Renal cortex interstitium (tissue), 11 donors: ENCODE results near the gene PCBP4. TPM values are rescaled to one million over a fixed set of nuclear protein-coding genes. Genes with fewer than 3 reads are reported as not detected.
"Not testable (repeated sequence)": the region's sequence is repeated elsewhere in the genome, so short reads cannot be mapped to it uniquely, and the experiment has no call there.

ENCODE experiments used
- DNase-seq, 11 donors: peaks; one replicate each; pipeline ENCODE4 v3.0.0-alpha.2; 2013; ENCODE audit warnings: low read depth in 9 of 11, low spot score in 4 of 11; ENCODE audit errors: extremely low read depth in 1 of 11
- polyA plus RNA-seq, 3 donors: library from polyadenylated mRNA; unstranded; fragments of 120-200 nt; gene quantifications; one replicate each; pipeline ENCODE4 v1.2.1, GENCODE V29; 2013; ENCODE audit not compliant: insufficient read length in 3 of 3

PCBP4 gene
- polyA plus RNA-seq, 3 donors: 56.0 to 77.4 (median 75.5) TPM

- no peak for DNase-seq
These were observed 30.8 kb upstream of the PCBP4 start for GRCh38 chr3:51997935-51998596.

GRCh38 chr3:51997172-51997571, 29.9 kb upstream of the PCBP4 start:
- DNase-seq: no peak

- peak in 10 of 11 donors; percentile 86 to 96 (median 93) for DNase-seq
These were observed 28.3 kb upstream of the PCBP4 start, which contains the start of gene RPL29 for GRCh38 chr3:51995346-51996163. RPL29 (minus strand) TSS chr3:51995895; CDS start chr3:51995461, 434 bp downstream.

DNA sequence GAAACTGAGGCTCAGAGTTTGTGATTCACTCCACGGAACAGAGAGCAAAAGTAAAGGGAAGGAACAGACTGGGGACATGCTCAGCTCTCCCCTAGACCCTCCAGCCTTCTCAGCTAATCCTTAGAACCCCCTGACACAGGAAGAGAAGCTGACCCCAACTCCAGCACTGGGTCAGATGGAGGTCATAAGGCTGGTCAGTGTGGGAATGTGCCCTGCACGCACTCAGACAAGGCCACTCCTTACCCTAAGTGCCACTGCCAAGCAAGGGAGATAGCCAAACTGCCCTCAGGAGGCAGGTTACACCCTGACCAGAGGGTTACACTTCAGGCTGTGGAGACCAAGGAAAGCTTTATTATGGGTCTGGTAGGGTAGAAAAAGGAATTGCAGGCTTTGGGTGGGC, 27.3 kb upstream of the PCBP4 start:
- no peak for DNase-seq

DNA sequence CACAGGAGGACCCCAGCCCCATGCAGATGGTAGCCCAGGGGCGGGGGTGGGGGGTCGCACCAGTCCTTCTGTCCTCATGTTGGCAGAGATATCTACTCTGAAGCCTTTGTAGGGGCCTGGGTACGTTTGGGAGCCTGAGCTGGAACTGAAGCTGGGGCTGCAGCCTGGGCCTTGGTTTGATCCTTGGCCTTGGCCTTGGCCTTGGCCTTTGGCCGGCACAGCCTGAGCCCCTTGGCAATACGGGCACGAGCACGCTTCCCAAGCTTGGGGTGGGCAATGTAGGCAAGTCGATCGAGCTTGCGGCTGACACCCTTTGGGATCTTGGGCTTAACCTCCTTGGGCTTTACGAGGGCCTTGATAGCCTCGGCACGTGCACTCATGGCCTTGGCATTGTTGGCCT, 26.4 kb upstream of the PCBP4 start:
- DNase-seq: not testable (repeated sequence)

DNA sequence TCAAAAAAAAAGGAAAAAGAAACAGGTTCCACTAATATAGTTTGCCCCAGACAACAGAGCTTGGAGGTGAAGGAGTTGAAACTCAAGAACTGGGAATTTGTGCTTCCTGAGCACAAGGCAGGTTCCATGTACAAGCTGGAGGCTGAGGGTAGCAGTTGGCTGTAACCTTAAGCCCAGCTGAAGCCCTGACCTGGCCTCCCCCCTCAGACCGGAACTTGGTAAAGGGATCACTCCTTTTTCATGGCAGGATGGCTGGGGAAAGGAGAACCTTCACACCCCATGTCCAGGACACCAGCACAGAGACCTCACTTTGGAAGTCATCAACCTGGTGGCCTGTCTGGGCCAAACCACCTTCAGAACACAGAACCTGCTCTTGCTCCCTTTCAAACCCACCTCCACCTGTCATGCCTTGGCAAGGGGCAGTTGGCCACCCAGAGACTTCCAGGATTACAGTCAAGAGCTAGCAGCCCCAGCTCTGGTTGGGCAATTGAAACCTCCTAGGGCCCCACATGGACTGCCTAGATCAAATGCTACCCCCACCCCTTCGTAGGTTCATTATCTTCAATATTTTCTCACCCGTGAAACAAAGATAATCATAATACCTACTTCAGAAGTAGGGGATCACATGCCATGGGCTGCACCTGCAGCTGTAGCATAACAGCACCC, 24.9 kb upstream of the PCBP4 start:
- no peak for DNase-seq

DNA sequence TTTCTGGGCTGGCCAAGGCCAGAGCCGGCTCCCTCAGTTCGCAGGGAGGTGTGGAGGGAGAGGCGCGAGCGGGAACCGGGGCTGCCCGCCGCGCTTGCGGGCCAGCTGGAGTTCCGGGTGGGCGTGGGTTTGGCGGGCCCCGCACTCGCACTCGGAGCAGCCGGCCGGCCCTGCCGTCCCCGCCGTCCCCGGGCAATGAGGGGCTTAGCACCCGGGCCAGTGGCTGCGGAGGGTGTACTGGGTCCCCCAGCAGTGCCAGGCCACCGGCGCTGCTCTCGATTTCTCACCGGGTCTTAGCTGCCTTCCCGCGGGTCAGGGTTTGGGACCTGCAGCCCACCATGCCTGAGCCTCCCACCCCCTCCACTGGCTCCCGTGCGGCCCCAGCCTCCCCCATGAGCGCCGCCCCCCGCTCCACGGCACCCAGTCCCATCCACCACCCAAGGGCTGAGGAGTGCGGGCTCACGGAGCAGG, 23.3 kb upstream of the PCBP4 start:
- not testable (repeated sequence) for DNase-seq

DNA sequence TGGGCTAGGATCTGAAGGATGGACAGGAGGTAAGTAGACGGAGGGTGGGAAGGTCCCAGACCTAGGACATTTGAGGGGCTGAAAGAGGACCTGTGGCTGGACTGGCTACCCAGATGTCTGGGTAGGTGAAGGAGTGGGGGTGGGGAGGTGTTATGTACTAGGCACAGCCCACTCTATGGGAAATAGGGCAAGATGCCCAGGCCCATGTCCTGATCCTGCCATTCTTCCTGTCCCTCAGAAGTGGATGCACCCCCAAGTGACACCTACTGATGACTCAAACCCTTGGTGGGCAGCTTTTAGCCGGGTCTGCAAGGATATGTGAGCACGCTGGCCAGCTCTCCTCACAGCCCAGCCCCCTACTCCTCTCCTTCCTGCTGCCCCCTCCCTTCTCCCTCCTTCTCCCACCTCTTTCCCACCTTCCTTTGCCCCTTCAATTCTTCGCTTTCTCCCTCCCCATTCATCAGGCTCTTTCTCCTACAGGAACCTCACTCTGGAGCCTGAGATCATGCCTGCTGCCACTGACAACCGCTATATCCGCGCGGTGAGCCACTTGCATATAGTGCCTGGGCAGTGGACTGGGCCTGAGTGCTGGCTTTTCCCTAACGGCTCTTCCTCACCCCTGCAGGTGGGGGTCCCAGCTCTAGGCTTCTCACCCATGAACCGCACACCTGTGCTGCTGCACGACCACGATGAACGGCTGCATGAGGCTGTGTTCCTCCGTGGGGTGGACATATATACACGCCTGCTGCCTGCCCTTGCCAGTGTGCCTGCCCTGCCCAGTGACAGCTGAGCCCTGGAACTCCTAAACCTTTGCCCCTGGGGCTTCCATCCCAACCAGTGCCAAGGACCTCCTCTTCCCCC, 21.3 kb upstream of the PCBP4 start:
- DNase-seq: no peak

- no peak for DNase-seq
These were observed 20.3 kb upstream of the PCBP4 start for GRCh38 chr3:51987568-51987967.

DNA sequence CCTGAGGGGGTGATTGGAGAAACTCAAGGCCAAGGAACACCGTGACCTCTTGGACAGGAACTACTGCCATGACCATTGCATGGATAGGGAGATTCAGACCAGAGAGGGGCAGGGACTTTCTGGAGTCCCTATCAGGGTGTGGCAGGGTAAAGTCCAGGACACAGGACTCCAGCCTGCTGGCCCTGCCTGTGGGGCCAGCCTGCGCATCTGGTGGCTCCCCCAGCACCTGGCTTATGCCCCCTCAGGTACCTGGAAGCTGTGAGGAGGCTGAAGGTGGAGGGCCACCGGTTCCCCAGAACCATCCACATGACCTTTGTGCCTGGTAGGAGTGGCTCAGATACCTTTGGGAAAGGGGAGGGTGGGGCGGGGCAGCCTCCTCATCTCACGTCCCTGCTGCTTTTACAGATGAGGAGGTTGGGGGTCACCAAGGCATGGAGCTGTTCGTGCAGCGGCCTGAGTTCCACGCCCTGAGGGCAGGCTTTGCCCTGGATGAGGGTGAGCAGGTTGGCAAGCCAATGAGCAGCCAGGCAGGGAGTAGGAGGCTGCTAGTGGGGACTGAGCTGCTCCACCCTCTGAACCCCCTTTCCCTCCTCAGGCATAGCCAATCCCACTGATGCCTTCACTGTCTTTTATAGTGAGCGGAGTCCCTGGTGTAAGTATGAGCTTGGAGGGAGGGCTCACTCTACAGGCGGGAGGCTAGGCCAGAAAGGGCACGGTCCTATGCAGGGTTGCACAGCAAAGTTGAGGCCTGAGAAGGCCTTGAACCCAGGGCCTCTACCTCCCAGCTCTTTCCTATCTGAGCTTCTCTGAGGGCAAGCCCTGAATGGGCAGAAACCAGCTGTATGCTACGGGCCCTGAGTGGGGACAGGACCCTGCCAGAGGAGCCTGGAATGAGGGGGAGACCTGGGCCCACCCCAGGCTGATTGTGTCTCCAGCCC, 19.0 kb upstream of the PCBP4 start:
- DNase-seq: no peak

GRCh38 chr3:51985063-51985462, 17.8 kb upstream of the PCBP4 start:
- no peak for DNase-seq

- DNase-seq: no peak
These were observed 17.0 kb upstream of the PCBP4 start for GRCh38 chr3:51984269-51984647.

- no peak for DNase-seq
These were observed 16.5 kb upstream of the PCBP4 start for GRCh38 chr3:51983578-51984268.

- peak in 7 of 11 donors; percentile 65 to 83 (median 77) for DNase-seq
These were observed 15.8 kb upstream of the PCBP4 start, which contains the start of gene ACY1 for GRCh38 chr3:51982838-51983577. ACY1 (plus strand) TSS chr3:51983535; CDS start chr3:51984065, 530 bp downstream.

DNA sequence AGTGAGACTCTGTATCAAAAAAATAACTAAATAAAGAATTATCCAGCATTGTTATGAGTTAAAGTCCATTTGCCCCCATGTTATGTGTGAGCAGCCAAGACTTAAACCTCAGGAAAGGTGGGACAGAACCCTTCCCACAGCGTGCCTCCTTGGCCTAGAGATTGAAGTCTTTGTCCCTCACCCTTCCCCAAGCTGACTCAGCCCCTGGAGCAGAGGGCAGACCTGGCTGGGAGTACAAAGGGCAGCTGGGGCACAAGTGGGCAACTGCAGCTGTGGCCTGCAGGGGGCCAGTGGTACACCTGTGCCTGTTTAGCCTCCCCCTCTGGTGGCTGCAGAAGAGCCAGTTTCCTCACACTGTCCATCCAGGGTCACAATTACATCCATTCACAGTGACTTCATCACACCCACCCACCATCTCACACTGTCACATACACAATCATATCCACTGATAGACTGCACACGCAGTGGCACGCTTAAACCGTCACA, 15.1 kb upstream of the PCBP4 start:
- no peak for DNase-seq

GRCh38 chr3:51980253-51980652, 13.0 kb upstream of the PCBP4 start:
- no peak for DNase-seq
